HepG2 (cell line): ENCODE measurements around the gene TLNRD1. TPM values are rescaled to one million over a fixed set of nuclear protein-coding genes. Genes with fewer than 3 reads are reported as not detected.

ENCODE experiments used
- ATAC-seq: fragments of 200-7000 bp; cut with Tn5 transposase; 3 replicates; pipeline ENCODE4 v1.9.1; 2020; ENCODE audit warnings: mild to moderate bottlenecking, moderate library complexity
- BruUV-seq: library from RNA; stranded (reverse); fragments of 400-500 nt; replicated peaks from 2 replicates; lab custom pipeline; 2021; lab: Mats Ljungman, UMichigan
- CTCF ChIA-PET: fragments of 300-600 bp; formaldehyde crosslinking; extraction: SDS; loops from one replicate; lab custom pipeline; 2021; ENCODE audit warnings: low total read pairs, inconsistent platforms, low intra/inter-chr PET ratio; lab: Yijun Ruan, JAX
- POLR2A ChIA-PET: fragments of 350-600 bp; sonication (Branson Sonifier 250); formaldehyde crosslinking; loops from one replicate; lab custom pipeline; 2020; ENCODE audit warnings: antibody characterized with exemption, inconsistent platforms; lab: Yijun Ruan, JAX
- DNase-seq: peaks from one replicate; pipeline ENCODE4 v3.0.0-alpha.2; 2015; ENCODE audit warnings: low spot score
- FAIRE-seq: peaks from 3 replicates; lab custom pipeline; 2011; peaks lifted over from hg19 to GRCh38; lab: Jason Lieb, UNC
- H2AFZ ChIP-seq: one replicate; pipeline ENCODE4 v1.6.1; 2011; ENCODE audit warnings: low read length, inconsistent platforms
- H3K27ac ChIP-seq: fragments of 300-600 bp; 3 replicates; pipeline ENCODE4 v1.8.0; 2011; ENCODE audit warnings: mixed run types, mild to moderate bottlenecking, mixed read lengths, low read length, inconsistent platforms; ENCODE audit not compliant: insufficient read depth; ENCODE audit errors: extremely low read length
- H3K27me3 ChIP-seq, 2 experiments: fragments of 200-600 bp in 1 of 2; 2 replicates in 1 of 2; 3 replicates in 1 of 2; pipeline versions ENCODE4 v1.6.0 to v1.8.0; 2011; ENCODE audit warnings: low read length in 2 of 2, mild to moderate bottlenecking in 2 of 2, moderate library complexity in 2 of 2, inconsistent platforms in 1 of 2; ENCODE audit not compliant: insufficient read depth in 2 of 2, control insufficient read depth in 1 of 2
- H3K36me3 ChIP-seq, 2 experiments: fragments of 200-600 bp in 1 of 2; replicated peaks in 1 of 2; 2 replicates in 1 of 2; 3 replicates in 1 of 2; pipeline versions ENCODE4 v1.5.1 to v1.8.0; 2011; ENCODE audit warnings: low read length in 2 of 2, inconsistent platforms in 1 of 2; ENCODE audit not compliant: insufficient read depth in 2 of 2, control insufficient read depth in 1 of 2
- H3K4me1 ChIP-seq: 2 replicates; pipeline ENCODE4 v1.5.1; 2012; ENCODE audit warnings: low read length, inconsistent platforms; ENCODE audit not compliant: insufficient read depth
- H3K4me2 ChIP-seq: 2 replicates; pipeline ENCODE4 v1.6.0; 2011; ENCODE audit warnings: low read depth, low read length, inconsistent platforms
- H3K4me3 ChIP-seq, 3 experiments: fragments of 200-600 bp in 1 of 3; sonication (generic), shearing (Covaris generic) in 1 of 3; replicated peaks in 1 of 3; 2 replicates each; pipeline ENCODE4 v1.5.1; 2011 to 2016; ENCODE audit warnings: low read length in 3 of 3, inconsistent platforms in 2 of 3, low read depth in 2 of 3, mild to moderate bottlenecking in 2 of 3, control low read depth in 1 of 3, mixed read lengths in 1 of 3; ENCODE audit not compliant: insufficient read depth in 1 of 3
- H3K79me2 ChIP-seq: one replicate; pipeline ENCODE4 v1.6.1; 2011; ENCODE audit warnings: low read length, inconsistent platforms; ENCODE audit not compliant: insufficient read depth
- H3K9ac ChIP-seq: 2 replicates; pipeline ENCODE4 v1.6.0; 2011; ENCODE audit warnings: mild to moderate bottlenecking, low read depth, low read length, inconsistent platforms; ENCODE audit not compliant: insufficient read depth
- H3K9me3 ChIP-seq: 2 replicates; pipeline ENCODE4 v1.5.1; 2012; ENCODE audit warnings: mild to moderate bottlenecking, low read length
- H4K20me1 ChIP-seq: 2 replicates; pipeline ENCODE4 v1.6.0; 2011; ENCODE audit warnings: inconsistent platforms, mild to moderate bottlenecking, low read length, moderate library complexity; ENCODE audit not compliant: insufficient read depth
- ISX ChIP-seq: sonication (generic); formaldehyde crosslinking; conservative IDR thresholded peaks from 2 replicates; pipeline ENCODE4 v1.5.0; 2020; ENCODE audit warnings: missing genetic modification reagents
- LCORL ChIP-seq, 2 experiments: fragments of 450-650 bp in 1 of 2; sonication (generic) in 1 of 2; formaldehyde crosslinking in 1 of 2; IDR thresholded peaks; 2 replicates each; pipeline versions ENCODE4 v1.5.0 to v1.6.1; 2017 to 2020; ENCODE audit warnings: antibody characterized with exemption in 1 of 2, missing genetic modification reagents in 1 of 2
- RAD51 ChIP-seq: fragments of 450-650 bp; IDR thresholded peaks from 2 replicates; pipeline ENCODE4 v1.6.1; 2016; ENCODE audit warnings: borderline replicate concordance
- ZFYVE20 ChIP-seq: sonication (generic); formaldehyde crosslinking; IDR thresholded peaks from 2 replicates; pipeline ENCODE4 v1.8.0; 2023; ENCODE audit warnings: low read depth, mild to moderate bottlenecking, moderate library complexity, missing genetic modification reagents, borderline replicate concordance
- ZNF121 ChIP-seq: sonication (generic); formaldehyde crosslinking; IDR thresholded peaks from 2 replicates; pipeline ENCODE4 v1.5.0; 2020; ENCODE audit warnings: mild to moderate bottlenecking, missing genetic modification reagents
- ZNF142 ChIP-seq: sonication (generic); formaldehyde crosslinking; IDR thresholded peaks from 2 replicates; pipeline ENCODE4 v1.4.0; 2020; ENCODE audit warnings: missing genetic modification reagents
- ZNF563 ChIP-seq: sonication (generic); formaldehyde crosslinking; IDR thresholded peaks from 2 replicates; pipeline ENCODE4 v1.8.0; 2022; ENCODE audit warnings: mild to moderate bottlenecking, moderate library complexity, missing genetic modification reagents
- ZNF589 ChIP-seq: sonication (generic); formaldehyde crosslinking; conservative IDR thresholded peaks from 2 replicates; pipeline ENCODE4 v1.8.0; 2022; ENCODE audit warnings: mild to moderate bottlenecking, moderate library complexity, missing genetic modification reagents
- ZNF672 ChIP-seq: sonication (generic); formaldehyde crosslinking; IDR thresholded peaks from 2 replicates; pipeline ENCODE4 v1.8.1; 2022; ENCODE audit warnings: missing genetic modification reagents
- ZNF800 ChIP-seq: sonication (generic); formaldehyde crosslinking; IDR thresholded peaks from 2 replicates; pipeline ENCODE4 v1.4.0; 2020; ENCODE audit warnings: missing genetic modification reagents
- WGBS: methylation state at CpG from one replicate; pipeline ENCODE4 v1.1.6; 2017; ENCODE audit warnings: low lambda C conversion rate; 5-methylcytosine and 5-hydroxymethylcytosine counted together
- in situ Hi-C: cut with HindIII; loops from 2 replicates; pipeline ENCODE4 v1.10.0; 2017; ENCODE audit warnings: low pct_unique_long_range_greater_than_20kb; ENCODE audit not compliant: extremely low pct_ligation_motif_present
- intact Hi-C: fragments of 100-400 bp; cut with micrococcal nuclease; formaldehyde crosslinking; loops from one replicate; pipeline ENCODE4 v1.10.0; 2022; ENCODE audit not compliant: unreplicated experiment
- polyA plus RNA-seq, 8 experiments: library from polyadenylated mRNA; depleted of rRNA in 3 of 8; stranded (reverse) in 7 of 8; unstranded in 1 of 8; fragments of >200 nt; fragmentation: Illumina TruSeq in 4 of 8; extraction: Trizol in 4 of 8; gene quantifications; 2 replicates each; pipeline versions ENCODE4 v1.2.1 to v1.2.3, GENCODE V29; 2011 to 2016; ENCODE audit warnings: low read depth in 4 of 8, missing spikeins in 1 of 8, mixed read lengths in 1 of 8; ENCODE audit not compliant: insufficient read depth in 1 of 8
- total RNA-seq, 5 experiments: library from RNA; depleted of rRNA; stranded (reverse); fragments of >200 nt; fragmentation: Illumina TruSeq; extraction: Trizol; gene quantifications; 2 replicates each; pipeline ENCODE4 v1.2.3, GENCODE V29; 2016; ENCODE audit warnings: low read depth in 1 of 5

TLNRD1 gene
- total and polyA plus RNA-seq, 2 of the 13 experiments (the other 11 are each of a cell fraction or from before 2014, with no cell fraction given), result 3.4 to 5.3 TPM

GRCh38 chr15:81000144-81000623, 539 bp upstream of the TLNRD1 start (continued):
- no peak for TF ChIP-seq RAD51
- TF ChIP-seq ZNF672 (CRISPR knock-in tag), result no peak
- TF ChIP-seq ZNF589 (CRISPR knock-in tag), result no peak
- peak; percentile 63; the same call in 1 of the 2 replicates for TF ChIP-seq ZNF800 (CRISPR knock-in tag)
- no peak for TF ChIP-seq ZNF121 (CRISPR knock-in tag)
- TF ChIP-seq, all 625 proteins: peak for 13

GRCh38 chr15:81001152-81002008, 657 bp downstream of the TLNRD1 start:
- ATAC-seq, result peak; percentile 77
- H2AFZ ChIP-seq, result no peak overlapping the region
- peak overlapping the region; percentile 76 to 92 (median 88) for H3K4me3 ChIP-seq
- no peak for FAIRE-seq
- H3K9ac ChIP-seq, result peak overlapping the region; percentile 86
- peak overlapping the region; percentile 84 for H3K27ac ChIP-seq
- in situ Hi-C loops, result no loop called here
- H3K79me2 ChIP-seq, result no peaks in the 10 kb centered on the region
- no peaks in the 10 kb centered on the region for H3K9me3 ChIP-seq
- POLR2A ChIA-PET, result interaction anchor here (0.9 to 1.7 kb wide), 4 partner anchors 10 to 162 kb away, joined by 3 to 10 read pairs (median 5); no protein-coding TSS in a partner anchor
- BruUV-seq, result TSS peak; percentile 62
- WGBS, result 46% methylated on average over 13 of the region's 110 CpGs
- CTCF ChIA-PET, result no interaction called here
- DNase-seq, result no peak
- intact Hi-C loops, result no loop called here
- H3K36me3 ChIP-seq, result no peaks in the 10 kb centered on the region; a peak in 1 of 5 replicates
- no peaks in the 10 kb centered on the region; the same call in 1 of the 2 replicates for H4K20me1 ChIP-seq
- peaks cover 40% of the 10 kb centered on the region for H3K4me1 ChIP-seq
- H3K27me3 ChIP-seq, result no peaks in the 10 kb centered on the region
- H3K4me2 ChIP-seq, result peak overlapping the region; percentile 79
- TF ChIP-seq ZNF563, result peak; percentile 66; the same call in 1 of the 2 replicates
- TF ChIP-seq ISX (CRISPR knock-in tag), result 0 out of 2 replicates have a peak, but pooled peaks have one; percentile 43
- peak; percentile 90 for TF ChIP-seq ZNF142 (CRISPR knock-in tag)
- no peak for TF ChIP-seq LCORL (IDR thresholded peaks at IDR 0.05)
- TF ChIP-seq LCORL (CRISPR knock-in tag; IDR thresholded peaks at IDR 0.05), result no peak
- 0 out of 2 replicates have a peak, but pooled peaks have one; percentile 38 for TF ChIP-seq ZFYVE20 (CRISPR knock-in tag)
